GM23338 (cell line): ENCODE results near the gene TMEM221.

Experiments
- EZH2 ChIP-seq: fragments of 200-600 bp; sonication (generic); IDR thresholded peaks from one replicate; pipeline ENCODE4 v1.8.0; 2017; ENCODE audit warnings: antibody characterized with exemption, mild to moderate bottlenecking, low read depth; ENCODE audit not compliant: unreplicated experiment
- EZH2phosphoT487 ChIP-seq: fragments of 200-600 bp; sonication (generic); IDR thresholded peaks from one replicate; pipeline ENCODE4 v1.8.1; 2018; ENCODE audit warnings: antibody characterized with exemption; ENCODE audit not compliant: unreplicated experiment
- JUNB ChIP-seq: IDR thresholded peaks from one replicate; pipeline ENCODE4 v1.6.1; 2016; ENCODE audit warnings: antibody characterized with exemption; ENCODE audit not compliant: unreplicated experiment
- NANOG ChIP-seq: IDR thresholded peaks from 2 replicates; pipeline ENCODE4 v1.6.1; 2016; ENCODE audit warnings: antibody characterized with exemption, borderline replicate concordance
- POLR2AphosphoS5 ChIP-seq: IDR thresholded peaks from 2 replicates; pipeline ENCODE4 v1.6.1; 2016; ENCODE audit warnings: antibody characterized with exemption, low read depth
- STAT1 ChIP-seq: IDR thresholded peaks from one replicate; pipeline ENCODE4 v1.6.1; 2016; ENCODE audit warnings: antibody characterized with exemption; ENCODE audit not compliant: unreplicated experiment
- TF ChIP-seq, protein P1 (sequence below), 2 experiments: fragments of 200-600 bp in 1 of 2; sonication (generic) in 1 of 2; conservative IDR thresholded peaks; 2 replicates each; pipeline versions ENCODE4 v1.5.1 to v1.6.1; 2016 to 2017; ENCODE audit warnings: antibody characterized with exemption in 2 of 2, low read depth in 2 of 2, mild to moderate bottlenecking in 2 of 2, moderate library complexity in 1 of 2
- TF ChIP-seq, protein P2 (sequence below): IDR thresholded peaks from 2 replicates; pipeline ENCODE4 v1.6.1; 2016; ENCODE audit warnings: antibody characterized with exemption

DNA sequence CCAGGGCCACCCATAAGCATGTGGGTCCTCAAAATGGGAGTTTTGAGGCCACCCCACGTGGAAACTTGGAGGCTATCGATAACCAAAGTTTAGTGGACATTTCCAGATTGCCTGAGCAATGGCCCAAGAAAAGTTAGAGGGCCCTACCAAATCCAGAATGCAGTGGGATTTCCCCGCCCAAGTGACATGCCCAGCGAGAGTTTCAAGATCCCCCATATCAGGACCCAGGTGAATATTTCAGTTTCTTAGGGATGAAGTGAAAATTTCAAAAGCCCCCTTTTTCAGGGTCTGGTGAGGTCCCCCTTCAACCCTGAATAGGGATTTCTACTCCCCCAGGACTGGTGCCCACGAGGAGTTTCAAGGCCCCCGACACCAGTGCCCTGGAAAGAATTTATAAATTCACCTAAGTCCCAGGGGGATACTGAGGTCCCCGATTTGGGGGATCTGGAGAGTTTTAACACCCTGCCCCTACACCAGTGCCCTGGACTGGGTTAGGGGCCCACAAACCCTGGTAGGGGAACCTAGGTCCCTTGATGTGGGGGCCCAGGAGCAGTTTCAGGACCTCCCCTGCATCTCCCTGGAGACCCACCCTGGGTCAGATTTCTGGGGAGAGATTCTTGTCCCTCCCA, 43.7 kb downstream of the TMEM221 start:
- TF ChIP-seq, protein P1, sequence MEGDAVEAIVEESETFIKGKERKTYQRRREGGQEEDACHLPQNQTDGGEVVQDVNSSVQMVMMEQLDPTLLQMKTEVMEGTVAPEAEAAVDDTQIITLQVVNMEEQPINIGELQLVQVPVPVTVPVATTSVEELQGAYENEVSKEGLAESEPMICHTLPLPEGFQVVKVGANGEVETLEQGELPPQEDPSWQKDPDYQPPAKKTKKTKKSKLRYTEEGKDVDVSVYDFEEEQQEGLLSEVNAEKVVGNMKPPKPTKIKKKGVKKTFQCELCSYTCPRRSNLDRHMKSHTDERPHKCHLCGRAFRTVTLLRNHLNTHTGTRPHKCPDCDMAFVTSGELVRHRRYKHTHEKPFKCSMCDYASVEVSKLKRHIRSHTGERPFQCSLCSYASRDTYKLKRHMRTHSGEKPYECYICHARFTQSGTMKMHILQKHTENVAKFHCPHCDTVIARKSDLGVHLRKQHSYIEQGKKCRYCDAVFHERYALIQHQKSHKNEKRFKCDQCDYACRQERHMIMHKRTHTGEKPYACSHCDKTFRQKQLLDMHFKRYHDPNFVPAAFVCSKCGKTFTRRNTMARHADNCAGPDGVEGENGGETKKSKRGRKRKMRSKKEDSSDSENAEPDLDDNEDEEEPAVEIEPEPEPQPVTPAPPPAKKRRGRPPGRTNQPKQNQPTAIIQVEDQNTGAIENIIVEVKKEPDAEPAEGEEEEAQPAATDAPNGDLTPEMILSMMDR (conservative IDR thresholded peaks at IDR 0.05; ENCODE audit: low read depth in 2 of 2): no peak
- no peak for TF ChIP-seq EZH2phosphoT487
- no peak for TF ChIP-seq POLR2AphosphoS5
- TF ChIP-seq EZH2: no peak
- no peak for TF ChIP-seq STAT1
- no peak for TF ChIP-seq JUNB
- TF ChIP-seq NANOG: no peak
- TF ChIP-seq, protein P2, sequence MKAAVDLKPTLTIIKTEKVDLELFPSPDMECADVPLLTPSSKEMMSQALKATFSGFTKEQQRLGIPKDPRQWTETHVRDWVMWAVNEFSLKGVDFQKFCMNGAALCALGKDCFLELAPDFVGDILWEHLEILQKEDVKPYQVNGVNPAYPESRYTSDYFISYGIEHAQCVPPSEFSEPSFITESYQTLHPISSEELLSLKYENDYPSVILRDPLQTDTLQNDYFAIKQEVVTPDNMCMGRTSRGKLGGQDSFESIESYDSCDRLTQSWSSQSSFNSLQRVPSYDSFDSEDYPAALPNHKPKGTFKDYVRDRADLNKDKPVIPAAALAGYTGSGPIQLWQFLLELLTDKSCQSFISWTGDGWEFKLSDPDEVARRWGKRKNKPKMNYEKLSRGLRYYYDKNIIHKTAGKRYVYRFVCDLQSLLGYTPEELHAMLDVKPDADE: no peak
